Activated T-cell treated with anti-CD3 and anti-CD28 coated beads, Interleukin-2, amount 50 U/mL, for 24 hours (primary cell): Measurements from ENCODE around the gene CKS2.
"Not testable (repeated sequence)": the region's sequence is repeated elsewhere in the genome, so short reads cannot be mapped to it uniquely, and the experiment has no call there.

Source experiments
- DNase-seq: peaks from one replicate; pipeline ENCODE4 v3.0.0-alpha.2; 2020
- H3K27ac Mint-ChIP-seq: 2 replicates; pipeline ENCODE4 v1.8.0; 2020; ENCODE audit warnings: mild to moderate bottlenecking, mixed read lengths
- H3K27me3 Mint-ChIP-seq: 2 replicates; pipeline ENCODE4 v1.8.0; 2020; ENCODE audit warnings: mixed read lengths
- H3K36me3 Mint-ChIP-seq: 2 replicates; pipeline ENCODE4 v1.8.0; 2020; ENCODE audit warnings: low read depth, mixed read lengths
- H3K4me1 Mint-ChIP-seq: 2 replicates; pipeline ENCODE4 v1.8.0; 2020; ENCODE audit warnings: low read depth, mixed read lengths
- H3K4me3 Mint-ChIP-seq: 2 replicates; pipeline ENCODE4 v1.8.0; 2020; ENCODE audit warnings: mild to moderate bottlenecking, moderate library complexity, mixed read lengths
- H3K9me3 Mint-ChIP-seq: 2 replicates; pipeline ENCODE4 v1.8.0; 2020; ENCODE audit warnings: mixed read lengths

Gene CKS2

GRCh38 chr9:89310475-89311345 lies at the start of gene CKS2:
CKS2 (plus strand) TSS chr9:89311195; CDS start chr9:89311293, 98 bp downstream.
- Mint-ChIP-seq H3K9me3 (no peaks in the 10 kb centered on the region), H3K27ac (peak within 1 kb of the TSS; percentile 99), H3K27me3 (no peaks in the 10 kb centered on the region), H3K4me1 (peaks cover 40% of the 10 kb centered on the region), H3K36me3 (peaks cover 71% of the 10 kb centered on the region), H3K4me3 (peak within 1 kb of the TSS; percentile 93)
- peak; percentile 99 for DNase-seq

GRCh38 chr9:89273528-89274279 lies 37.3 kb upstream of the CKS2 start:
- peaks cover 3% of the 10 kb centered on the region for H3K36me3 Mint-ChIP-seq
- H3K9me3 Mint-ChIP-seq = peaks cover 30% of the 10 kb centered on the region
- H3K27ac Mint-ChIP-seq = no peak overlapping the region
- no peak overlapping the region for H3K4me3 Mint-ChIP-seq
- peaks cover 27% of the 10 kb centered on the region for H3K4me1 Mint-ChIP-seq
- peaks cover 6% of the 10 kb centered on the region for H3K27me3 Mint-ChIP-seq
- DNase-seq = no peak

DNA sequence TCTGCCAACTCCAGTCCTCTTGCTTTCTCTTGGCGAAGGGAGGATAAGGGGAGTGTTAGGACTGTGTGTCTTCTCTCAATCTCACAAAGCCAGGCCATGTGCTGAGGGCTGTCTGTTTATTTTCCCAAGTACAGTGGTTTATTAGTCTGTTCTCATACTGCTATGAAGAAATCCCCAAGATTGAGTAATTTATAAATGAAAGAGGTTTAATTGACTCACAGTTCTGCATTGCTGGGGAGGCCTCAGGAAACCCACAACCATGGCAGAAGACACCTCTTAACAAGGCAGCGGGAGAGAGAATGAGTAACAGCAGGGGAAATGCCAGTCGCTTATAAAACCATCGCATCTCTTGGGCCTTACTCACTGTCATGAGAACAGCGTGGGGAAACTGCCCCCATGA lies 36.2 kb upstream of the CKS2 start:
- H3K27ac Mint-ChIP-seq = no peak overlapping the region
- peaks cover 30% of the 10 kb centered on the region for H3K9me3 Mint-ChIP-seq
- no peak for DNase-seq
- H3K4me1 Mint-ChIP-seq = peaks cover 34% of the 10 kb centered on the region
- H3K4me3 Mint-ChIP-seq = no peak overlapping the region
- peaks cover 3% of the 10 kb centered on the region for H3K36me3 Mint-ChIP-seq
- H3K27me3 Mint-ChIP-seq = peaks cover 6% of the 10 kb centered on the region

- H3K36me3 Mint-ChIP-seq, H3K27me3 Mint-ChIP-seq, H3K27ac Mint-ChIP-seq, DNase-seq, H3K4me3 Mint-ChIP-seq: not testable (repeated sequence)
- H3K9me3 Mint-ChIP-seq = peaks cover 30% of the 10 kb centered on the region
- peaks cover 36% of the 10 kb centered on the region for H3K4me1 Mint-ChIP-seq
Measured at GRCh38 chr9:89276040-89276439, 35.0 kb upstream of the CKS2 start.

GRCh38 chr9:89277043-89277442 lies 34.0 kb upstream of the CKS2 start:
- Mint-ChIP-seq H3K4me1 (peaks cover 37% of the 10 kb centered on the region), H3K9me3 (peaks cover 30% of the 10 kb centered on the region), H3K27ac (no peak overlapping the region), H3K4me3 (no peak overlapping the region), H3K27me3 (peaks cover 6% of the 10 kb centered on the region), H3K36me3 (peaks cover 3% of the 10 kb centered on the region)
- DNase-seq = no peak

- Mint-ChIP-seq H3K36me3 (peaks cover 3% of the 10 kb centered on the region), H3K4me1 (peaks cover 37% of the 10 kb centered on the region), H3K9me3 (peaks cover 29% of the 10 kb centered on the region), H3K4me3 (no peak overlapping the region), H3K27ac (no peak overlapping the region), H3K27me3 (peaks cover 6% of the 10 kb centered on the region)
- no peak for DNase-seq
Measured at GRCh38 chr9:89277454-89277853, 33.5 kb upstream of the CKS2 start.

GRCh38 chr9:89278551-89278950 lies 32.4 kb upstream of the CKS2 start:
- Mint-ChIP-seq H3K4me3 (no peak overlapping the region), H3K27me3 (peaks cover 3% of the 10 kb centered on the region), H3K36me3 (peaks cover 3% of the 10 kb centered on the region), H3K27ac (no peak overlapping the region), H3K9me3 (peaks cover 20% of the 10 kb centered on the region), H3K4me1 (peaks cover 37% of the 10 kb centered on the region)
- no peak for DNase-seq

DNA sequence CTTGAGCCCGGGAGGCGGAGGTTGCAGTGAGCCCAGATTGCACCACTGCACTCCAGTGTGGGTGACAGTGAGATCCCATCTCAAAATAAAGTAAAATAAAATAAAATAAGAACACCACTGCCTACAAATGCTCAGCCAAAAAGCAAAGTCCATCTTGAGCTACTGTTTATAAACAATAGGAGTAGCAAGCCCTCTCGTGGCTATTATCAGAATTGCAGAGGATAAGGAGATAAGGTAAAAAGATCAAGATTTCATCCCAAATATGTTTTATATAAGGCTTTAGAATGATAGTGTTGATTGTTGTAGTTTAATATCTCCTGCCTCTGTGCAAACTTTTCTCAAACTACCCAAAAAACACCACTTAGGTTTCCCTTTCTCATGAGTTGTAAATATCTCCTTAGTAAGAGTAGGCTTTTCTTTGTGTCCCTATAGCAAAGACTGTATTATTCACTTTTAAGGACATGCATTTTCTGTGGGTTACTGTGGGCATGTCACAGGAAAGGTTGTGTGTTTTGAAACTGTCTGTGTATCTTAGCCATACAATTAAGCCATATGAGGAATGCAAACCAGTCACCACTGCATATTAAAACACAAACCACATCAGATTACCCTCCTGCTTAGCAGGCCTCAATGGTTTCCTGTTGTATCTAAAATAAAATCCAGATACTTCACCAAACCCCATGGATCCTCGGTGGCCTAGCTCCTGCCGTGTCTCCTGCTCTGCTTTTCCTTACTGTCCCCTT lies 31.8 kb upstream of the CKS2 start:
- no peak overlapping the region for H3K27ac Mint-ChIP-seq

GRCh38 chr9:89281106-89281505 lies 29.9 kb upstream of the CKS2 start:
- H3K27me3 Mint-ChIP-seq = peaks cover 3% of the 10 kb centered on the region
- peaks cover 4% of the 10 kb centered on the region for H3K9me3 Mint-ChIP-seq
- DNase-seq = no peak
- no peak overlapping the region for H3K27ac Mint-ChIP-seq
- no peak overlapping the region for H3K4me3 Mint-ChIP-seq
- peaks cover 27% of the 10 kb centered on the region for H3K4me1 Mint-ChIP-seq
- H3K36me3 Mint-ChIP-seq = no peaks in the 10 kb centered on the region

More for the DNA sequence above, 31.8 kb upstream of the CKS2 start:
- Mint-ChIP-seq H3K9me3 (peaks cover 15% of the 10 kb centered on the region), H3K27me3 (peaks cover 3% of the 10 kb centered on the region), H3K4me3 (no peak overlapping the region), H3K36me3 (peaks cover 3% of the 10 kb centered on the region), H3K4me1 (peaks cover 37% of the 10 kb centered on the region)
- DNase-seq = no peak

GRCh38 chr9:89282248-89282968 lies 28.6 kb upstream of the CKS2 start:
- H3K27ac Mint-ChIP-seq, H3K9me3 Mint-ChIP-seq, H3K27me3 Mint-ChIP-seq, DNase-seq, H3K36me3 Mint-ChIP-seq, H3K4me3 Mint-ChIP-seq: not testable (repeated sequence)
- H3K4me1 Mint-ChIP-seq = peaks cover 16% of the 10 kb centered on the region

DNA sequence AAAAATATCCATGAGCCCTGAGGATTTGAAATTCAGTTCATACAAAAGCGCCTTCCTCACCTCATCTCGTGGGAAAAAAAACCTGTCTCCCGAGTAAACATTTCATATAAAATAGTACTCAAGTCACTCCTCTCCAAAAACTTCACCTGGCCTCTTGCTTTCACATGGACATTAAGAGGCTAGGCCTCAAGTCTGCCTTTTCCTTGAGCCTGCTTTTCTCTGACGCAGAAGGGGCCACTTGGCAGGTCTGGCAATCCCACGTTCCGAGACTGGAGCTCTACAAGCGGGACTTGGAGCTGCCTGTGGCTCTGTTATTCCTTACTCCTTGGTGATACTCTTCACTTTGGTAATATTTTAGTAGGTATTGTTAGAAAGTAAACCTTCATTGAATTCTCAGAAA lies 26.9 kb upstream of the CKS2 start:
- Mint-ChIP-seq H3K4me1 (peaks cover 11% of the 10 kb centered on the region), H3K27ac (no peak overlapping the region), H3K9me3 (no peaks in the 10 kb centered on the region), H3K27me3 (peaks cover 3% of the 10 kb centered on the region), H3K4me3 (no peak overlapping the region), H3K36me3 (no peaks in the 10 kb centered on the region)
- no peak for DNase-seq

- Mint-ChIP-seq H3K36me3 (peaks cover 2% of the 10 kb centered on the region), H3K4me1 (no peaks in the 10 kb centered on the region), H3K4me3 (no peak overlapping the region), H3K9me3 (peaks cover 3% of the 10 kb centered on the region), H3K27ac (no peak overlapping the region), H3K27me3 (no peaks in the 10 kb centered on the region)
- no peak for DNase-seq
Measured at GRCh38 chr9:89291741-89292140, 19.3 kb upstream of the CKS2 start.

GRCh38 chr9:89293014-89293413 lies 18.0 kb upstream of the CKS2 start:
- Mint-ChIP-seq H3K4me1 (no peaks in the 10 kb centered on the region), H3K4me3 (no peak overlapping the region), H3K36me3 (peaks cover 2% of the 10 kb centered on the region), H3K9me3 (peaks cover 3% of the 10 kb centered on the region), H3K27ac (no peak overlapping the region), H3K27me3 (no peaks in the 10 kb centered on the region)
- no peak for DNase-seq

GRCh38 chr9:89295400-89295799 lies 15.6 kb upstream of the CKS2 start:
- H3K9me3 Mint-ChIP-seq = peaks cover 3% of the 10 kb centered on the region
- no peak overlapping the region for H3K27ac Mint-ChIP-seq
- no peak for DNase-seq
- H3K27me3 Mint-ChIP-seq = no peaks in the 10 kb centered on the region
- no peaks in the 10 kb centered on the region for H3K4me1 Mint-ChIP-seq
- no peak overlapping the region for H3K4me3 Mint-ChIP-seq
- peaks cover 2% of the 10 kb centered on the region for H3K36me3 Mint-ChIP-seq
